ENCODE results near the gene TCIRG1.
"Not testable (repeated sequence)": the region's sequence is repeated elsewhere in the genome, so short reads cannot be mapped to it uniquely, and the experiment has no call there.

- TF ChIP-seq, protein P1, sequence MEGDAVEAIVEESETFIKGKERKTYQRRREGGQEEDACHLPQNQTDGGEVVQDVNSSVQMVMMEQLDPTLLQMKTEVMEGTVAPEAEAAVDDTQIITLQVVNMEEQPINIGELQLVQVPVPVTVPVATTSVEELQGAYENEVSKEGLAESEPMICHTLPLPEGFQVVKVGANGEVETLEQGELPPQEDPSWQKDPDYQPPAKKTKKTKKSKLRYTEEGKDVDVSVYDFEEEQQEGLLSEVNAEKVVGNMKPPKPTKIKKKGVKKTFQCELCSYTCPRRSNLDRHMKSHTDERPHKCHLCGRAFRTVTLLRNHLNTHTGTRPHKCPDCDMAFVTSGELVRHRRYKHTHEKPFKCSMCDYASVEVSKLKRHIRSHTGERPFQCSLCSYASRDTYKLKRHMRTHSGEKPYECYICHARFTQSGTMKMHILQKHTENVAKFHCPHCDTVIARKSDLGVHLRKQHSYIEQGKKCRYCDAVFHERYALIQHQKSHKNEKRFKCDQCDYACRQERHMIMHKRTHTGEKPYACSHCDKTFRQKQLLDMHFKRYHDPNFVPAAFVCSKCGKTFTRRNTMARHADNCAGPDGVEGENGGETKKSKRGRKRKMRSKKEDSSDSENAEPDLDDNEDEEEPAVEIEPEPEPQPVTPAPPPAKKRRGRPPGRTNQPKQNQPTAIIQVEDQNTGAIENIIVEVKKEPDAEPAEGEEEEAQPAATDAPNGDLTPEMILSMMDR (IDR thresholded peaks at IDR 0.05; ENCODE audit: low read length) = peak; percentile 52
- TF ChIP-seq EZH2phosphoT487 (IDR thresholded peaks at IDR 0.05; ENCODE audit: low read length); EZH2 (optimal IDR thresholded peaks at IDR 0.05; ENCODE audit: low read depth, low read length): not testable (repeated sequence)
These were observed 45.0 kb upstream of the TCIRG1 start for GRCh38 chr11:67993821-67994220.
